Panc1 (cell line): Measurements from ENCODE around the gene SGSM1.

Experiments used
- POLR2AphosphoS5 ChIP-seq: IDR thresholded peaks from 2 replicates; pipeline ENCODE4 v1.6.1; 2012; ENCODE audit warnings: mild to moderate bottlenecking, low read depth, low read length, moderate library complexity
- SIN3A ChIP-seq: IDR thresholded peaks from 2 replicates; pipeline ENCODE4 v1.6.1; 2012; ENCODE audit warnings: low read depth, mild to moderate bottlenecking, low read length, moderate library complexity, borderline replicate concordance; ENCODE audit not compliant: insufficient read depth
- TCF7L2 ChIP-seq: IDR thresholded peaks from 2 replicates; pipeline ENCODE4 v1.6.1; 2011; ENCODE audit warnings: mild to moderate bottlenecking, low read depth, low read length, inconsistent platforms
- TF ChIP-seq, protein P1 (sequence below): fragments of 450-650 bp; IDR thresholded peaks from 2 replicates; pipeline ENCODE4 v1.5.1; 2017; ENCODE audit warnings: mild to moderate bottlenecking
- TF ChIP-seq, protein P2 (sequence below), 2 experiments: IDR thresholded peaks; 2 replicates each; pipeline ENCODE4 v1.6.1; 2011 to 2012; ENCODE audit warnings: low read depth in 2 of 2, control low read depth in 1 of 2, low read length in 1 of 2, mild to moderate bottlenecking in 1 of 2, moderate library complexity in 1 of 2; ENCODE audit not compliant: insufficient read depth in 1 of 2

- TF ChIP-seq, protein P1, sequence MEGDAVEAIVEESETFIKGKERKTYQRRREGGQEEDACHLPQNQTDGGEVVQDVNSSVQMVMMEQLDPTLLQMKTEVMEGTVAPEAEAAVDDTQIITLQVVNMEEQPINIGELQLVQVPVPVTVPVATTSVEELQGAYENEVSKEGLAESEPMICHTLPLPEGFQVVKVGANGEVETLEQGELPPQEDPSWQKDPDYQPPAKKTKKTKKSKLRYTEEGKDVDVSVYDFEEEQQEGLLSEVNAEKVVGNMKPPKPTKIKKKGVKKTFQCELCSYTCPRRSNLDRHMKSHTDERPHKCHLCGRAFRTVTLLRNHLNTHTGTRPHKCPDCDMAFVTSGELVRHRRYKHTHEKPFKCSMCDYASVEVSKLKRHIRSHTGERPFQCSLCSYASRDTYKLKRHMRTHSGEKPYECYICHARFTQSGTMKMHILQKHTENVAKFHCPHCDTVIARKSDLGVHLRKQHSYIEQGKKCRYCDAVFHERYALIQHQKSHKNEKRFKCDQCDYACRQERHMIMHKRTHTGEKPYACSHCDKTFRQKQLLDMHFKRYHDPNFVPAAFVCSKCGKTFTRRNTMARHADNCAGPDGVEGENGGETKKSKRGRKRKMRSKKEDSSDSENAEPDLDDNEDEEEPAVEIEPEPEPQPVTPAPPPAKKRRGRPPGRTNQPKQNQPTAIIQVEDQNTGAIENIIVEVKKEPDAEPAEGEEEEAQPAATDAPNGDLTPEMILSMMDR: no peak
- TF ChIP-seq TCF7L2 (no peak), POLR2AphosphoS5 (no peak), SIN3A (no peak)
- TF ChIP-seq, protein P2, sequence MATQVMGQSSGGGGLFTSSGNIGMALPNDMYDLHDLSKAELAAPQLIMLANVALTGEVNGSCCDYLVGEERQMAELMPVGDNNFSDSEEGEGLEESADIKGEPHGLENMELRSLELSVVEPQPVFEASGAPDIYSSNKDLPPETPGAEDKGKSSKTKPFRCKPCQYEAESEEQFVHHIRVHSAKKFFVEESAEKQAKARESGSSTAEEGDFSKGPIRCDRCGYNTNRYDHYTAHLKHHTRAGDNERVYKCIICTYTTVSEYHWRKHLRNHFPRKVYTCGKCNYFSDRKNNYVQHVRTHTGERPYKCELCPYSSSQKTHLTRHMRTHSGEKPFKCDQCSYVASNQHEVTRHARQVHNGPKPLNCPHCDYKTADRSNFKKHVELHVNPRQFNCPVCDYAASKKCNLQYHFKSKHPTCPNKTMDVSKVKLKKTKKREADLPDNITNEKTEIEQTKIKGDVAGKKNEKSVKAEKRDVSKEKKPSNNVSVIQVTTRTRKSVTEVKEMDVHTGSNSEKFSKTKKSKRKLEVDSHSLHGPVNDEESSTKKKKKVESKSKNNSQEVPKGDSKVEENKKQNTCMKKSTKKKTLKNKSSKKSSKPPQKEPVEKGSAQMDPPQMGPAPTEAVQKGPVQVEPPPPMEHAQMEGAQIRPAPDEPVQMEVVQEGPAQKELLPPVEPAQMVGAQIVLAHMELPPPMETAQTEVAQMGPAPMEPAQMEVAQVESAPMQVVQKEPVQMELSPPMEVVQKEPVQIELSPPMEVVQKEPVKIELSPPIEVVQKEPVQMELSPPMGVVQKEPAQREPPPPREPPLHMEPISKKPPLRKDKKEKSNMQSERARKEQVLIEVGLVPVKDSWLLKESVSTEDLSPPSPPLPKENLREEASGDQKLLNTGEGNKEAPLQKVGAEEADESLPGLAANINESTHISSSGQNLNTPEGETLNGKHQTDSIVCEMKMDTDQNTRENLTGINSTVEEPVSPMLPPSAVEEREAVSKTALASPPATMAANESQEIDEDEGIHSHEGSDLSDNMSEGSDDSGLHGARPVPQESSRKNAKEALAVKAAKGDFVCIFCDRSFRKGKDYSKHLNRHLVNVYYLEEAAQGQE (IDR thresholded peaks at IDR 0.05; ENCODE audit: insufficient read depth in 1 of 2, low read depth in 2 of 2, low read length in 1 of 2): no peak
These were observed 18.2 kb downstream of the SGSM1 start for GRCh38 chr22:24824250-24824649.
